Neural cell (in vitro differentiated cells): ENCODE measurements around the gene ST3GAL2. TPM values are rescaled to one million over a fixed set of nuclear protein-coding genes. Genes with fewer than 3 reads are reported as not detected.

Experiments used
- H2AFZ ChIP-seq: fragments of 200-600, 300-800 bp; sonication (generic), shearing (Covaris generic); 2 replicates; pipeline ENCODE4 v1.6.0; 2014; ENCODE audit warnings: low read depth, mild to moderate bottlenecking, antibody characterized with exemption, low read length, moderate library complexity
- H3F3A ChIP-seq: fragments of 200-600 bp; shearing (Covaris generic); 2 replicates; pipeline ENCODE4 v1.6.1; 2016; ENCODE audit warnings: mild to moderate bottlenecking, moderate library complexity, mixed read lengths, antibody characterized with exemption, low read length; ENCODE audit not compliant: insufficient read depth, poor library complexity, severe bottlenecking
- H3K27ac ChIP-seq: fragments of 200-600, 300-800 bp; sonication (generic), shearing (Covaris generic); 2 replicates; pipeline ENCODE4 v1.5.1; 2014; ENCODE audit warnings: mild to moderate bottlenecking, low read length, moderate library complexity
- H3K27me3 ChIP-seq: fragments of 300-800, 200-600 bp; sonication (generic), shearing (Covaris generic); 2 replicates; pipeline ENCODE4 v1.6.0; 2014; ENCODE audit warnings: mild to moderate bottlenecking, low read depth, low read length, moderate library complexity; ENCODE audit not compliant: insufficient read depth
- H3K36me3 ChIP-seq: fragments of 300-800, 200-600 bp; sonication (generic), shearing (Covaris generic); 2 replicates; pipeline ENCODE4 v1.5.1; 2014; ENCODE audit warnings: mild to moderate bottlenecking, antibody characterized with exemption, low read length, moderate library complexity; ENCODE audit not compliant: insufficient read depth
- H3K4me2 ChIP-seq: fragments of 300-800, 200-600 bp; sonication (generic), shearing (Covaris generic); 2 replicates; pipeline ENCODE4 v1.6.0; 2014; ENCODE audit warnings: mild to moderate bottlenecking, low read length
- H3K4me3 ChIP-seq: fragments of 300-800, 200-600 bp; sonication (generic), shearing (Covaris generic); 2 replicates; pipeline ENCODE4 v1.5.1; 2014; ENCODE audit warnings: mild to moderate bottlenecking, low read length, moderate library complexity
- H3K79me2 ChIP-seq: fragments of 200-600 bp; shearing (Covaris generic); replicated peaks from 2 replicates; pipeline ENCODE4 v1.6.0; 2014; ENCODE audit warnings: mild to moderate bottlenecking, low read length, moderate library complexity; ENCODE audit not compliant: insufficient read depth
- H3K9ac ChIP-seq: fragments of 300-800, 200-600 bp; sonication (generic), shearing (Covaris generic); 2 replicates; pipeline ENCODE4 v1.6.1; 2016; ENCODE audit warnings: mild to moderate bottlenecking, low read length, mixed read lengths
- H3K9me2 ChIP-seq: fragments of 200-600 bp; shearing (Covaris generic); 2 replicates; pipeline ENCODE4 v1.6.1; 2016; ENCODE audit warnings: mild to moderate bottlenecking, low read length, mixed read lengths; ENCODE audit not compliant: insufficient read depth
- H3K9me3 ChIP-seq: fragments of 200-600, 300-800 bp; sonication (generic), shearing (Covaris generic); 2 replicates; pipeline ENCODE4 v1.6.1; 2016; ENCODE audit warnings: mild to moderate bottlenecking, mixed run types, low read length, moderate library complexity, mixed read lengths
- H4K20me1 ChIP-seq: fragments of 200-600 bp; shearing (Covaris generic); 2 replicates; pipeline ENCODE4 v1.6.1; 2016; ENCODE audit warnings: mild to moderate bottlenecking, mixed run types; ENCODE audit not compliant: insufficient read depth
- CTCF ChIP-seq: fragments of 450-650 bp; IDR thresholded peaks from 2 replicates; pipeline ENCODE4 v1.5.1; 2014; ENCODE audit warnings: antibody characterized with exemption, mild to moderate bottlenecking, moderate library complexity; ENCODE audit not compliant: poor library complexity, severe bottlenecking
- EP300 ChIP-seq: fragments of 450-650 bp; conservative IDR thresholded peaks from 2 replicates; pipeline ENCODE4 v1.6.1; 2014; ENCODE audit warnings: antibody characterized with exemption, mild to moderate bottlenecking, moderate library complexity; ENCODE audit not compliant: poor library complexity, severe bottlenecking
- EZH2 ChIP-seq: fragments of 200-600, 300-800 bp; shearing (Covaris generic), sonication (generic); IDR thresholded peaks from 2 replicates; pipeline ENCODE4 v1.6.1; 2014; ENCODE audit warnings: antibody characterized with exemption, low read length, borderline replicate concordance, mild to moderate bottlenecking; ENCODE audit not compliant: insufficient read depth, poor library complexity, severe bottlenecking
- MXI1 ChIP-seq: fragments of 450-650 bp; conservative IDR thresholded peaks from 2 replicates; pipeline ENCODE4 v1.6.1; 2014; ENCODE audit warnings: antibody characterized with exemption, mild to moderate bottlenecking; ENCODE audit not compliant: poor library complexity, severe bottlenecking
- POLR2AphosphoS5 ChIP-seq: IDR thresholded peaks from 2 replicates; pipeline ENCODE4 v1.6.1; 2012
- RAD21 ChIP-seq: fragments of 450-650 bp; conservative IDR thresholded peaks from 2 replicates; pipeline ENCODE4 v1.6.1; 2014; ENCODE audit warnings: antibody characterized with exemption, mild to moderate bottlenecking, moderate library complexity
- REST ChIP-seq: IDR thresholded peaks from 2 replicates; pipeline ENCODE4 v1.6.1; 2012; ENCODE audit warnings: borderline replicate concordance
- SMC3 ChIP-seq: fragments of 450-650 bp; conservative IDR thresholded peaks from 2 replicates; pipeline ENCODE4 v1.6.1; 2014; ENCODE audit warnings: antibody characterized with exemption, mild to moderate bottlenecking, moderate library complexity; ENCODE audit not compliant: poor library complexity
- TAF1 ChIP-seq: IDR thresholded peaks from 2 replicates; pipeline ENCODE4 v1.6.1; 2012; ENCODE audit warnings: low read depth
- polyA plus RNA-seq: library from polyadenylated mRNA; depleted of rRNA; stranded (reverse); fragments of >200 nt; gene quantifications from 2 replicates; pipeline ENCODE4 v1.2.3, GENCODE V29; 2014

Gene ST3GAL2
- polyA plus RNA-seq, 1 donor from 2014 or later = 19.4 TPM

GRCh38 chr16:70430667-70431536 is 8.0 kb downstream of the ST3GAL2 start:
- TF ChIP-seq SMC3 = no peak
- TF ChIP-seq EP300 = no peak
- TF ChIP-seq POLR2AphosphoS5 = no peak
- no peak for TF ChIP-seq MXI1
- no peak for TF ChIP-seq EZH2
- no peak for TF ChIP-seq TAF1
- TF ChIP-seq RAD21 = no peak
- TF ChIP-seq REST = no peak
- no peak for TF ChIP-seq CTCF
- no peaks in the 10 kb centered on the region for H3K27me3 ChIP-seq
- H3K4me2 ChIP-seq = no peak overlapping the region
- no peak overlapping the region for H3K9ac ChIP-seq
- no peaks in the 10 kb centered on the region for H3K36me3 ChIP-seq
- no peak overlapping the region for H2AFZ ChIP-seq
- H3K27ac ChIP-seq = no peak overlapping the region
- H3K9me3 ChIP-seq = no peaks in the 10 kb centered on the region
- no peak overlapping the region for H3K4me3 ChIP-seq
- H3F3A ChIP-seq = no peaks in the 10 kb centered on the region
- H3K79me2 ChIP-seq = no peaks in the 10 kb centered on the region
- H4K20me1 ChIP-seq = no peaks in the 10 kb centered on the region
- no peaks in the 10 kb centered on the region for H3K9me2 ChIP-seq

- no peak for TF ChIP-seq TAF1
- no peak for TF ChIP-seq EP300
- H3K79me2 ChIP-seq = no peaks in the 10 kb centered on the region
- no peaks in the 10 kb centered on the region for H3K27me3 ChIP-seq
These were observed 8.8 kb downstream of the ST3GAL2 start for GRCh38 chr16:70429888-70430666.

More at GRCh38 chr16:70429888-70430666, 8.8 kb downstream of the ST3GAL2 start:
- no peak overlapping the region for H3K27ac ChIP-seq
- H2AFZ ChIP-seq = no peak overlapping the region
- no peak overlapping the region for H3K9ac ChIP-seq
- H3K36me3 ChIP-seq = no peaks in the 10 kb centered on the region
- no peaks in the 10 kb centered on the region for H4K20me1 ChIP-seq
- no peaks in the 10 kb centered on the region for H3F3A ChIP-seq
- H3K4me3 ChIP-seq = no peak overlapping the region
- no peaks in the 10 kb centered on the region for H3K9me2 ChIP-seq
- no peaks in the 10 kb centered on the region for H3K9me3 ChIP-seq
- no peak overlapping the region for H3K4me2 ChIP-seq
